Neuronal stem cell (in vitro differentiated cells): ENCODE measurements around the gene GPR15LG.
"Not testable (repeated sequence)": the region's sequence is repeated elsewhere in the genome, so short reads cannot be mapped to it uniquely, and the experiment has no call there.

Experiments
- DNase-seq: peaks from one replicate; pipeline ENCODE4 v3.0.0-alpha.2; 2013; ENCODE audit warnings: low spot score
- H2AFZ ChIP-seq: one replicate; pipeline ENCODE4 v1.6.1; 2013; ENCODE audit warnings: mild to moderate bottlenecking, low read length, inconsistent platforms
- H2AK5ac ChIP-seq: 2 replicates; pipeline ENCODE4 v1.6.1; 2013; ENCODE audit warnings: low read depth, mild to moderate bottlenecking, inconsistent platforms, low read length, moderate library complexity, mixed read lengths
- H2BK120ac ChIP-seq: 2 replicates; pipeline ENCODE4 v1.6.1; 2013; ENCODE audit warnings: low read depth, mild to moderate bottlenecking, inconsistent platforms, low read length, moderate library complexity, mixed read lengths
- H2BK12ac ChIP-seq: one replicate; pipeline ENCODE4 v1.6.1; 2013; ENCODE audit warnings: low read length, inconsistent platforms
- H2BK15ac ChIP-seq: 2 replicates; pipeline ENCODE4 v1.6.1; 2013; ENCODE audit warnings: mild to moderate bottlenecking, low read length, inconsistent platforms, mixed read lengths
- H2BK5ac ChIP-seq: one replicate; pipeline ENCODE4 v1.6.1; 2013; ENCODE audit warnings: inconsistent platforms, mild to moderate bottlenecking, low read length, moderate library complexity
- H3K14ac ChIP-seq: one replicate; pipeline ENCODE4 v1.6.1; 2013; ENCODE audit warnings: low read length, inconsistent platforms
- H3K18ac ChIP-seq: 2 replicates; pipeline ENCODE4 v1.6.1; 2013; ENCODE audit warnings: low read length, inconsistent platforms
- H3K23ac ChIP-seq: 2 replicates; pipeline ENCODE4 v1.6.1; 2013; ENCODE audit warnings: low read depth, mild to moderate bottlenecking, mixed read lengths, low read length, inconsistent platforms; ENCODE audit not compliant: poor library complexity
- H3K27ac ChIP-seq: replicated peaks from 3 replicates; pipeline ENCODE4 v1.5.1; 2013; ENCODE audit warnings: low read length, inconsistent platforms
- H3K27me3 ChIP-seq, 3 experiments: 2 replicates each; pipeline ENCODE4 v1.6.1; 2013; ENCODE audit warnings: low read length in 3 of 3, mild to moderate bottlenecking in 2 of 3, inconsistent platforms in 1 of 3, low read depth in 1 of 3, mixed read lengths in 1 of 3, moderate library complexity in 1 of 3; ENCODE audit not compliant: control insufficient read depth in 3 of 3, insufficient read depth in 3 of 3
- H3K36me3 ChIP-seq, 2 donors: replicated peaks in 1 of 2; 2 replicates each; pipeline ENCODE4 v1.6.1; 2013; ENCODE audit warnings: low read length in 2 of 2; ENCODE audit not compliant: control insufficient read depth in 2 of 2, insufficient read depth in 2 of 2
- H3K4ac ChIP-seq: 2 replicates; pipeline ENCODE4 v1.6.1; 2013; ENCODE audit warnings: inconsistent platforms, mild to moderate bottlenecking, low read length, moderate library complexity
- H3K4me1 ChIP-seq, 2 donors: 1 replicate in 1 of 2; 2 replicates in 1 of 2; pipeline ENCODE4 v1.6.1; 2013; ENCODE audit warnings: low read length in 2 of 2, low read depth in 1 of 2; ENCODE audit not compliant: control insufficient read depth in 2 of 2, insufficient read depth in 1 of 2
- H3K4me2 ChIP-seq: one replicate; pipeline ENCODE4 v1.6.1; 2013; ENCODE audit warnings: mild to moderate bottlenecking, low read length, inconsistent platforms; ENCODE audit not compliant: insufficient read depth, poor library complexity, severe bottlenecking
- H3K4me3 ChIP-seq, 2 donors: 2 replicates each; pipeline ENCODE4 v1.5.1; 2013; ENCODE audit warnings: low read length in 2 of 2, mild to moderate bottlenecking in 2 of 2, inconsistent platforms in 1 of 2, moderate library complexity in 1 of 2
- H3K79me1 ChIP-seq: one replicate; pipeline ENCODE4 v1.6.1; 2013; ENCODE audit warnings: low read depth, mild to moderate bottlenecking, inconsistent platforms, low read length, moderate library complexity
- H3K9ac ChIP-seq: one replicate; pipeline ENCODE4 v1.6.1; 2013; ENCODE audit warnings: mild to moderate bottlenecking, low read depth, low read length, inconsistent platforms; ENCODE audit not compliant: poor library complexity
- H3K9me3 ChIP-seq, 2 donors: replicated peaks in 1 of 2; 2 replicates each; pipeline versions ENCODE3 to v1.6.1; 2013; ENCODE audit warnings: low read length in 2 of 2, mild to moderate bottlenecking in 2 of 2, inconsistent platforms in 1 of 2, low read depth in 1 of 2, mixed read lengths in 1 of 2, moderate library complexity in 1 of 2; ENCODE audit not compliant: control insufficient read depth in 2 of 2, insufficient read depth in 1 of 2
- H4K8ac ChIP-seq: one replicate; pipeline ENCODE4 v1.6.1; 2013; ENCODE audit warnings: low read depth, mild to moderate bottlenecking, inconsistent platforms, low read length, moderate library complexity
- H4K91ac ChIP-seq: one replicate; pipeline ENCODE4 v1.6.1; 2013; ENCODE audit warnings: low read length, low read depth, mild to moderate bottlenecking, inconsistent platforms; ENCODE audit not compliant: poor library complexity
- WGBS, 2 donors: extraction: QIAGEN DNeasy Blood & Tissue Kit; methylation state at CpG; one replicate each; pipeline ENCODE4 v1.1.7; 2013; ENCODE audit warnings: missing lambda C conversion rate in 2 of 2, mixed read lengths in 1 of 2; ENCODE audit not compliant: insufficient read length in 2 of 2, insufficient replicate concordance in 1 of 2; ENCODE audit errors: extremely low coverage in 2 of 2; 5-methylcytosine and 5-hydroxymethylcytosine counted together

Gene GPR15LG

GRCh38 chr10:84171237-84171636 is 2.4 kb upstream of the GPR15LG start:
- no CpG with 5 or more reads among the region's 2 CpGs for WGBS, 2 donors
- H2BK12ac ChIP-seq, H2AK5ac ChIP-seq, H3K4me2 ChIP-seq, H3K4me1 ChIP-seq, H2BK15ac ChIP-seq, DNase-seq, H3K27me3 ChIP-seq, H3K4me3 ChIP-seq, H3K36me3 ChIP-seq, H3K23ac ChIP-seq, H4K91ac ChIP-seq, H4K8ac ChIP-seq, H3K4ac ChIP-seq, H3K79me1 ChIP-seq, H3K9me3 ChIP-seq, H2BK120ac ChIP-seq, H3K18ac ChIP-seq, H2BK5ac ChIP-seq, H3K27ac ChIP-seq, H3K14ac ChIP-seq, H3K9ac ChIP-seq: not testable (repeated sequence)
- H2AFZ ChIP-seq, result peak overlapping the region; percentile 92

GRCh38 chr10:84171700-84172466 is 1.7 kb upstream of the GPR15LG start:
- H3K18ac ChIP-seq, H3K27ac ChIP-seq, H3K14ac ChIP-seq, H3K9me3 ChIP-seq, DNase-seq, H3K36me3 ChIP-seq, H2BK120ac ChIP-seq, H4K8ac ChIP-seq, H3K4me2 ChIP-seq, H3K4ac ChIP-seq, H3K4me1 ChIP-seq, H3K4me3 ChIP-seq, H3K79me1 ChIP-seq, H3K9ac ChIP-seq, H2BK12ac ChIP-seq, H2BK5ac ChIP-seq, H3K27me3 ChIP-seq, H4K91ac ChIP-seq, H2AK5ac ChIP-seq, H2BK15ac ChIP-seq, H3K23ac ChIP-seq: not testable (repeated sequence)
- no CpG with 5 or more reads among the region's 21 CpGs for WGBS, 2 donors
- peak overlapping the region; percentile 92 for H2AFZ ChIP-seq

GRCh38 chr10:84172467-84173356 is 889 bp upstream of the GPR15LG start:
- no CpG with 5 or more reads among the region's 9 CpGs for WGBS, 2 donors
- H3K4ac ChIP-seq, result no peak overlapping the region

GRCh38 chr10:84175436-84175835 is 1.8 kb downstream of the GPR15LG start:
- H3K9ac ChIP-seq, result no peak overlapping the region
- no peaks in the 10 kb centered on the region for H3K36me3 ChIP-seq
- H2AFZ ChIP-seq, result no peak overlapping the region
- WGBS, 2 donors, result no CpG with 5 or more reads among the region's 6 CpGs
- no peak overlapping the region for H4K8ac ChIP-seq
- H4K91ac ChIP-seq, result no peak overlapping the region
- no peak overlapping the region for H3K14ac ChIP-seq
- H2BK5ac ChIP-seq, result no peak overlapping the region
- no peak overlapping the region for H2AK5ac ChIP-seq
- DNase-seq, result no peak
- peaks cover 0 to 7% (median 0%) of the 10 kb centered on the region in 3 experiments for H3K27me3 ChIP-seq
- H3K4ac ChIP-seq, result no peak overlapping the region
- H3K9me3 ChIP-seq, result peaks cover 0 to 4% of the 10 kb centered on the region in 2 donors
- no peak overlapping the region for H3K23ac ChIP-seq
- no peak overlapping the region for H2BK120ac ChIP-seq
- no peaks in the 10 kb centered on the region for H3K79me1 ChIP-seq
- H2BK15ac ChIP-seq, result no peak overlapping the region
- H3K4me3 ChIP-seq, result no peak overlapping the region
- H3K18ac ChIP-seq, result no peak overlapping the region
- no peak overlapping the region for H3K4me2 ChIP-seq
- H2BK12ac ChIP-seq, result no peak overlapping the region
- peaks cover 2 to 9% of the 10 kb centered on the region in 2 donors for H3K4me1 ChIP-seq
- H3K27ac ChIP-seq, result no peak overlapping the region

More at GRCh38 chr10:84172467-84173356, 889 bp upstream of the GPR15LG start:
- Histone ChIP-seq H3K4me1 (peaks cover 0 to 3% of the 10 kb centered on the region in 2 donors), H3K27ac (no peak overlapping the region), H3K14ac (no peak overlapping the region), H3K9me3 (no peaks in the 10 kb centered on the region), H2BK120ac (no peak overlapping the region), H3K18ac (peak overlapping the region; percentile 13), H2BK12ac (peak overlapping the region; percentile 42), H2AK5ac (no peak overlapping the region), H3K9ac (no peak overlapping the region), H4K91ac (no peak overlapping the region), H4K8ac (no peak overlapping the region), H2BK5ac (no peak overlapping the region), H3K79me1 (no peaks in the 10 kb centered on the region), H3K4me2 (no peak overlapping the region), H3K36me3 (no peaks in the 10 kb centered on the region), H2AFZ (peak overlapping the region; percentile 92), H2BK15ac (peak overlapping the region; percentile 93), H3K4me3 (no peak overlapping the region), H3K23ac (no peak overlapping the region), H3K27me3 (peaks cover 0 to 7% (median 0%) of the 10 kb centered on the region in 3 experiments)
- DNase-seq, result no peak
